ENCODE data around the gene GALNTL6. TPM values are rescaled to one million over a fixed set of nuclear protein-coding genes. Genes with fewer than 3 reads are reported as not detected.

The GALNTL6 gene
- total RNA-seq, 1 donor from 2014 or later, result 0.34 TPM

- H3K27me3 Mint-ChIP-seq (ENCODE audit: unreplicated experiment), result no peaks in the 10 kb centered on the region
- H3K9me3 Mint-ChIP-seq (ENCODE audit: unreplicated experiment), result no peaks in the 10 kb centered on the region
- no peaks in the 10 kb centered on the region for H3K36me3 Mint-ChIP-seq (ENCODE audit: unreplicated experiment)
- no peak overlapping the region for H3K27ac Mint-ChIP-seq (ENCODE audit: unreplicated experiment)
- H3K4me3 Mint-ChIP-seq (ENCODE audit: unreplicated experiment), result no peak overlapping the region
- TF ChIP-seq CTCF (IDR thresholded peaks at IDR 0.05; ENCODE audit: partially characterized antibody, unreplicated experiment), result no peak
- DNase-seq, result no peak
- H3K4me1 Mint-ChIP-seq (ENCODE audit: low read depth, unreplicated experiment), result no peaks in the 10 kb centered on the region
These were observed 237.7 kb downstream of the GALNTL6 start for GRCh38 chr4:172050911-172051310.

- Mint-ChIP-seq H3K27me3 (ENCODE audit: unreplicated experiment) (no peaks in the 10 kb centered on the region), H3K9me3 (ENCODE audit: unreplicated experiment) (peaks cover 1% of the 10 kb centered on the region), H3K4me3 (ENCODE audit: unreplicated experiment) (no peak overlapping the region), H3K4me1 (ENCODE audit: low read depth, unreplicated experiment) (no peaks in the 10 kb centered on the region), H3K27ac (ENCODE audit: unreplicated experiment) (no peak overlapping the region), H3K36me3 (ENCODE audit: unreplicated experiment) (no peaks in the 10 kb centered on the region)
- no peak for TF ChIP-seq CTCF (IDR thresholded peaks at IDR 0.05; ENCODE audit: partially characterized antibody, unreplicated experiment)
- DNase-seq, result no peak
These were observed 241.8 kb downstream of the GALNTL6 start for GRCh38 chr4:172055046-172055445.

- no peaks in the 10 kb centered on the region for H3K4me1 Mint-ChIP-seq (ENCODE audit: low read depth, unreplicated experiment)
- H3K27ac Mint-ChIP-seq (ENCODE audit: unreplicated experiment), result no peak overlapping the region
- no peaks in the 10 kb centered on the region for H3K36me3 Mint-ChIP-seq (ENCODE audit: unreplicated experiment)
- H3K27me3 Mint-ChIP-seq (ENCODE audit: unreplicated experiment), result no peaks in the 10 kb centered on the region
- no peak for TF ChIP-seq CTCF (IDR thresholded peaks at IDR 0.05; ENCODE audit: partially characterized antibody, unreplicated experiment)
- no peak overlapping the region for H3K4me3 Mint-ChIP-seq (ENCODE audit: unreplicated experiment)
- peaks cover 1% of the 10 kb centered on the region for H3K9me3 Mint-ChIP-seq (ENCODE audit: unreplicated experiment)
- no peak for DNase-seq
These were observed 242.3 kb downstream of the GALNTL6 start for GRCh38 chr4:172055498-172055897.

- TF ChIP-seq CTCF (IDR thresholded peaks at IDR 0.05; ENCODE audit: partially characterized antibody, unreplicated experiment), result no peak
- H3K27me3 Mint-ChIP-seq (ENCODE audit: unreplicated experiment), result no peaks in the 10 kb centered on the region
- H3K4me1 Mint-ChIP-seq (ENCODE audit: low read depth, unreplicated experiment), result no peaks in the 10 kb centered on the region
- peaks cover 1% of the 10 kb centered on the region for H3K9me3 Mint-ChIP-seq (ENCODE audit: unreplicated experiment)
- no peak overlapping the region for H3K4me3 Mint-ChIP-seq (ENCODE audit: unreplicated experiment)
- DNase-seq, result no peak
- no peaks in the 10 kb centered on the region for H3K36me3 Mint-ChIP-seq (ENCODE audit: unreplicated experiment)
- H3K27ac Mint-ChIP-seq (ENCODE audit: unreplicated experiment), result no peak overlapping the region
These were observed 248.0 kb downstream of the GALNTL6 start for GRCh38 chr4:172061204-172061603.

GRCh38 chr4:172068506-172068905 lies 255.3 kb downstream of the GALNTL6 start:
- no peak for TF ChIP-seq CTCF (IDR thresholded peaks at IDR 0.05; ENCODE audit: partially characterized antibody, unreplicated experiment)
- DNase-seq, result no peak
- Mint-ChIP-seq H3K9me3 (ENCODE audit: unreplicated experiment) (no peaks in the 10 kb centered on the region), H3K27me3 (ENCODE audit: unreplicated experiment) (no peaks in the 10 kb centered on the region), H3K27ac (ENCODE audit: unreplicated experiment) (no peak overlapping the region), H3K4me3 (ENCODE audit: unreplicated experiment) (no peak overlapping the region), H3K36me3 (ENCODE audit: unreplicated experiment) (no peaks in the 10 kb centered on the region), H3K4me1 (ENCODE audit: low read depth, unreplicated experiment) (no peaks in the 10 kb centered on the region)

Measured in glutamatergic neuron (in vitro differentiated cells).